Measurements from ENCODE around the gene ATXN1.

The ATXN1 gene

DNA sequence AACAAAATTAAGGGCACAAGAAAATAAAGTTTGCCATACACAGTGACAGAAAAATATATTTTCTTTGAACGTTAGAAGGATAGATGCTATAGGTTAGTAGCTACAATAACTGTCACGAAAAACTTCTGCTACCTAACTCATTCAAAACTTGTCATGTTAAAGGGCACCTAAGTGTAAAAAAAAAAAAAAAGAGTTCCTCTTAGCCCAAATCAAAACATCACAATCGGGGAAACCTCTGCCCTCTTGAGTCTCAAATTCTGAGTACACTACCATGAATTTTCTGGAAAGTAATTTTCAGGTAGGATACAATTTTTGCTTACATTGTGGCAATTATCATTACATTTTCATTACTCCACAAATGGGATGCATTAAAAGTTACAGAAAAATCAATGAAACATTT lies 5.7 kb downstream of the ATXN1 start:
- ATAC-seq (ENCODE audit: low read depth) (no peak), DNase-seq (ENCODE audit: low spot score) (no peak)
- peaks cover 69% of the 10 kb centered on the region for H3K4me1 ChIP-seq (ENCODE audit: insufficient read depth, poor library complexity, severe bottlenecking)
- H3K36me3 ChIP-seq (ENCODE audit: low read depth): peaks cover 4% of the 10 kb centered on the region; the same call in 1 of the 2 replicates
- no peak overlapping the region for H3K27ac ChIP-seq (ENCODE audit: poor library complexity, severe bottlenecking)
- no peak overlapping the region for H3K4me3 ChIP-seq (ENCODE audit: severe bottlenecking)
- TF ChIP-seq, protein P1, sequence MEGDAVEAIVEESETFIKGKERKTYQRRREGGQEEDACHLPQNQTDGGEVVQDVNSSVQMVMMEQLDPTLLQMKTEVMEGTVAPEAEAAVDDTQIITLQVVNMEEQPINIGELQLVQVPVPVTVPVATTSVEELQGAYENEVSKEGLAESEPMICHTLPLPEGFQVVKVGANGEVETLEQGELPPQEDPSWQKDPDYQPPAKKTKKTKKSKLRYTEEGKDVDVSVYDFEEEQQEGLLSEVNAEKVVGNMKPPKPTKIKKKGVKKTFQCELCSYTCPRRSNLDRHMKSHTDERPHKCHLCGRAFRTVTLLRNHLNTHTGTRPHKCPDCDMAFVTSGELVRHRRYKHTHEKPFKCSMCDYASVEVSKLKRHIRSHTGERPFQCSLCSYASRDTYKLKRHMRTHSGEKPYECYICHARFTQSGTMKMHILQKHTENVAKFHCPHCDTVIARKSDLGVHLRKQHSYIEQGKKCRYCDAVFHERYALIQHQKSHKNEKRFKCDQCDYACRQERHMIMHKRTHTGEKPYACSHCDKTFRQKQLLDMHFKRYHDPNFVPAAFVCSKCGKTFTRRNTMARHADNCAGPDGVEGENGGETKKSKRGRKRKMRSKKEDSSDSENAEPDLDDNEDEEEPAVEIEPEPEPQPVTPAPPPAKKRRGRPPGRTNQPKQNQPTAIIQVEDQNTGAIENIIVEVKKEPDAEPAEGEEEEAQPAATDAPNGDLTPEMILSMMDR (IDR thresholded peaks at IDR 0.05; ENCODE audit: poor library complexity, severe bottlenecking): no peak
- H3K9me3 ChIP-seq (ENCODE audit: severe bottlenecking): no peaks in the 10 kb centered on the region
- no peaks in the 10 kb centered on the region for H3K27me3 ChIP-seq (ENCODE audit: insufficient read depth, poor library complexity, severe bottlenecking)

DNA sequence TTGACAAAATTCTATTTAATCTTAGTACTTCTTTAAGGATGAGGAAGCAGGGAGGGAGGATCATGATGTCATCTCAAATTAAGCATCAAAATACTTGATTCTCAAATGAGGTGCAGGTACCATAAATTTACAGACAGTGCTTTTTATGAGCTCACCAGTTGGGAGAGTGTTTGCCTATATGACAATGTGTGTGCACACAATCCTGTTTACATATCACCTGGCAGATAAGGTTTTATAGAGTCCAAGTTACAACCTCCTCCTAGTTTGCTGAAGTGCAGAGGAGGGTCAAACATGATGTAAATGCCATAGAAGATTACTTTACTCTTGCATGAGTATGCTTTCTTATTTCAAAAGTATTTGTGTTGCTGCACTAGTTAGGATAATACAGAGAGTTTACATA lies 6.4 kb downstream of the ATXN1 start:
- Histone ChIP-seq H3K36me3 (ENCODE audit: low read depth) (peaks cover 4% of the 10 kb centered on the region; the same call in 1 of the 2 replicates), H3K27ac (ENCODE audit: poor library complexity, severe bottlenecking) (no peak overlapping the region), H3K27me3 (ENCODE audit: insufficient read depth, poor library complexity, severe bottlenecking) (no peaks in the 10 kb centered on the region), H3K4me3 (ENCODE audit: severe bottlenecking) (no peak overlapping the region), H3K9me3 (ENCODE audit: severe bottlenecking) (no peaks in the 10 kb centered on the region), H3K4me1 (ENCODE audit: insufficient read depth, poor library complexity, severe bottlenecking) (peaks cover 69% of the 10 kb centered on the region)
- TF ChIP-seq, protein P1 (IDR thresholded peaks at IDR 0.05; ENCODE audit: poor library complexity, severe bottlenecking): no peak
- no peak for ATAC-seq (ENCODE audit: low read depth)
- DNase-seq (ENCODE audit: low spot score): no peak

DNA sequence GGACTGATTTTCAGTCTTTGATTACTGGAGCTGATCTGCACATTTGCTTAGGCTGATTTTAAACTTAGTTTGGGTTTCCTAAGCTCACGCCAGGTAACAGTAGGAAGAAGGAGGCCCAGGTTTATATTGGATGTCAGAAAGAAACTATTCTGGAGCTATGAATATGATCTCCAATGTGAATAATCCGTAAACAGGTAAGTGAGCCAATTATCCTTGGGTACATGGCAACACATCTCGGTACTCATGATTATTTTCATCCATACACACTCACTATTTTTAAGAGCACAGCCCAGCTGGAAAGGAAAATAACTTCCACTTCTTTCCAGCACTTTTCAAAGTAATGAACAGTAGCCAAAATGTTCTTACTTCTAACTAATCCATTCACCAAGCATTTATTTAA lies 7.0 kb downstream of the ATXN1 start:
- Histone ChIP-seq H3K4me1 (ENCODE audit: insufficient read depth, poor library complexity, severe bottlenecking) (peaks cover 69% of the 10 kb centered on the region), H3K27ac (ENCODE audit: poor library complexity, severe bottlenecking) (no peak overlapping the region), H3K36me3 (ENCODE audit: low read depth) (peaks cover 4% of the 10 kb centered on the region; the same call in 1 of the 2 replicates), H3K4me3 (ENCODE audit: severe bottlenecking) (no peak overlapping the region), H3K9me3 (ENCODE audit: severe bottlenecking) (no peaks in the 10 kb centered on the region), H3K27me3 (ENCODE audit: insufficient read depth, poor library complexity, severe bottlenecking) (no peaks in the 10 kb centered on the region)
- TF ChIP-seq, protein P1 (IDR thresholded peaks at IDR 0.05; ENCODE audit: poor library complexity, severe bottlenecking): no peak
- ATAC-seq (ENCODE audit: low read depth): no peak
- no peak for DNase-seq (ENCODE audit: low spot score)

DNA sequence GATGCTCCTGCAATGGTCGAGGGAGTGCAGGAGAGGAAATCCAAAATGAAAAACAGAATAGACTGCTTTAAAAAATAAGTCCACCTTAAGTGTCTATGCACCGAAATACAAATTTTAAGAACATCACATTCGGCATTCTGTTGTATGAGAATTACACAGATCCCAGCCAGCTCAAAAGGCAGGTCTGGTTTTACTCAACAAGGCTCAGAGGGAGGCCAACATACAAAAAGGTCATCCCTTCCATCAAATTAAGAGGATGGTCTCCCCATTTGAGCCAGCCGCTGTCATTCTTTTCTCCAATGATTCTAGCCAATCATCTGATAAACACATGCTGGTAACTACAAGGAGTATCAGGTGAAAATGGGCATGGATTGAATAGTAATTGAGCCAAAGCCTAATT lies 7.9 kb downstream of the ATXN1 start:
- Histone ChIP-seq H3K27me3 (ENCODE audit: insufficient read depth, poor library complexity, severe bottlenecking) (no peaks in the 10 kb centered on the region), H3K9me3 (ENCODE audit: severe bottlenecking) (no peaks in the 10 kb centered on the region), H3K4me3 (ENCODE audit: severe bottlenecking) (no peak overlapping the region), H3K4me1 (ENCODE audit: insufficient read depth, poor library complexity, severe bottlenecking) (peaks cover 60% of the 10 kb centered on the region), H3K27ac (ENCODE audit: poor library complexity, severe bottlenecking) (peak overlapping the region; percentile 73), H3K36me3 (ENCODE audit: low read depth) (peaks cover 4% of the 10 kb centered on the region; the same call in 1 of the 2 replicates)
- no peak for ATAC-seq (ENCODE audit: low read depth)
- no peak for DNase-seq (ENCODE audit: low spot score)
- TF ChIP-seq, protein P1 (IDR thresholded peaks at IDR 0.05; ENCODE audit: poor library complexity, severe bottlenecking): no peak

DNA sequence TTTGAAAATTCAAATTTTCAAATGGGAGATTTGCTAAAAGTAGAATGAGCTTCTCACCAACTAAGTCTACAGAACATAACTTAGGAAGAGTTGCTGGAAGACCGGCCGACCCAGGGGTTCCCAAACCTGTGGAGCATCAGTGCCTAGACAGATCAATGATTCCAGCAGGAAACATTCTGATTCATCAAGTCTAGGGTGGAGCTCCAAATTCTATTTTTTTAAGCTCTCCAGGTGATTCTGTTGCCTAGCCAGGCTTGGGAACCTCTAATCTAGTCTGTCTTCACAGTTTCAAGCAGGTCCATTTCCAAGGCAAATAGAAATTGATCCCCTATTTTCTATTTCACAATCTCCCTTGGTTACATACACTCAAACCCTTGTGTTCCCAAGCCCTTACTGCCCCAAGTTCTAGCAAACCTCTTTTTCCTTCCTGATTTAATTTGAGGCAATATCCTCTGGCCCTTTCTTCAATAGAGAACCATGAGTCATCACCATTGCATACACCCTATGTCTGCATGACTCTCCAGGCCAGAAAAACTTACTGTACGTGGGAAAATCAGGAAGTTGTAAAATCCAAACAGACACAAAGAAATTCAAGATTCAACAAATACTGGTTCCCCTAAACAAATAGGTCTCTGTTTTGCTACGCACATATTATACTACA lies 8.9 kb downstream of the ATXN1 start:
- peak; percentile 90 for ATAC-seq (ENCODE audit: low read depth)
- H3K4me1 ChIP-seq (ENCODE audit: insufficient read depth, poor library complexity, severe bottlenecking): peaks cover 58% of the 10 kb centered on the region
- DNase-seq (ENCODE audit: low spot score): no peak
- H3K36me3 ChIP-seq (ENCODE audit: low read depth): peaks cover 4% of the 10 kb centered on the region; the same call in 1 of the 2 replicates
- no peak overlapping the region for H3K4me3 ChIP-seq (ENCODE audit: severe bottlenecking)
- H3K27me3 ChIP-seq (ENCODE audit: insufficient read depth, poor library complexity, severe bottlenecking): no peaks in the 10 kb centered on the region
- H3K9me3 ChIP-seq (ENCODE audit: severe bottlenecking): no peaks in the 10 kb centered on the region
- TF ChIP-seq, protein P1 (IDR thresholded peaks at IDR 0.05; ENCODE audit: poor library complexity, severe bottlenecking): no peak
- H3K27ac ChIP-seq (ENCODE audit: poor library complexity, severe bottlenecking): peak overlapping the region; percentile 73

Data from RWPE2 (cell line).